H1 (cell line): ENCODE results near the gene B4GALNT3. TPM values are rescaled to one million over a fixed set of nuclear protein-coding genes. Genes with fewer than 3 reads are reported as not detected.

Experiments
- CTCF ChIA-PET: fragments of 300-600 bp; sonication (Branson Sonifier 250); formaldehyde crosslinking; loops from one replicate; lab custom pipeline; 2021; ENCODE audit not compliant: partially characterized antibody; lab: Charles Lee
- POLR2A ChIA-PET: fragments of 300-600 bp; sonication (Branson Sonifier 250); formaldehyde crosslinking; loops from one replicate; lab custom pipeline; 2021; ENCODE audit warnings: inconsistent platforms; ENCODE audit not compliant: partially characterized antibody; lab: Charles Lee
- DNase-seq, 2 experiments: peaks; one replicate each; pipeline versions ENCODE4 v3.0.0 to v3.0.0-alpha.2; 2010 to 2022; ENCODE audit warnings: low spot score in 2 of 2, low read depth in 1 of 2, mixed read lengths in 1 of 2
- FAIRE-seq: peaks from 2 replicates; lab custom pipeline; 2011; peaks lifted over from hg19 to GRCh38; lab: Jason Lieb, UNC
- H2AFZ ChIP-seq: 2 replicates; pipeline ENCODE4 v1.8.1; 2012; ENCODE audit warnings: low read length, inconsistent platforms
- H2AK5ac ChIP-seq: 2 replicates; pipeline ENCODE4 v1.6.1; 2013; ENCODE audit warnings: low read depth, low read length
- H2BK120ac ChIP-seq: replicated peaks from 2 replicates; pipeline ENCODE3; 2013; ENCODE audit warnings: low read depth, low read length, inconsistent platforms
- H2BK12ac ChIP-seq: 2 replicates; pipeline ENCODE4 v1.6.1; 2013; ENCODE audit warnings: low read depth, low read length
- H2BK15ac ChIP-seq: 2 replicates; pipeline ENCODE4 v1.6.1; 2013; ENCODE audit warnings: low read length
- H2BK20ac ChIP-seq: 2 replicates; pipeline ENCODE4 v1.6.1; 2013; ENCODE audit warnings: low read length
- H2BK5ac ChIP-seq: 2 replicates; pipeline ENCODE4 v1.6.1; 2013; ENCODE audit warnings: low read depth, low read length
- H3K14ac ChIP-seq: 2 replicates; pipeline ENCODE4 v1.6.1; 2013; ENCODE audit warnings: inconsistent platforms; ENCODE audit not compliant: insufficient read length
- H3K18ac ChIP-seq: 2 replicates; pipeline ENCODE4 v1.6.1; 2013; ENCODE audit warnings: low read length; ENCODE audit errors: extremely low read depth
- H3K23ac ChIP-seq: 2 replicates; pipeline ENCODE4 v1.6.1; 2013; ENCODE audit warnings: inconsistent platforms; ENCODE audit not compliant: insufficient read length
- H3K23me2 ChIP-seq: 2 replicates; pipeline ENCODE4 v1.6.1; 2013; ENCODE audit warnings: low read depth, low read length
- H3K27ac ChIP-seq: 2 replicates; pipeline ENCODE4 v1.6.1; 2011; ENCODE audit warnings: low read depth, low read length, inconsistent platforms
- H3K27me3 ChIP-seq, 4 experiments: replicated peaks in 1 of 4; 1 replicate in 1 of 4; 2 replicates in 3 of 4; pipeline versions ENCODE4 v1.6.1 to v1.8.1; 2011 to 2013; ENCODE audit warnings: low read length in 3 of 4, mild to moderate bottlenecking in 3 of 4, inconsistent platforms in 2 of 4, mixed read lengths in 2 of 4, moderate library complexity in 1 of 4; ENCODE audit not compliant: control insufficient read depth in 3 of 4, insufficient read depth in 3 of 4; ENCODE audit errors: extremely low read depth in 1 of 4
- H3K36me3 ChIP-seq, 4 experiments: 2 replicates each; pipeline versions ENCODE4 v1.6.1 to v1.8.1; 2011 to 2013; ENCODE audit warnings: mild to moderate bottlenecking in 4 of 4, low read length in 3 of 4, moderate library complexity in 2 of 4, control low read depth in 1 of 4, inconsistent platforms in 1 of 4; ENCODE audit not compliant: insufficient read depth in 4 of 4, control insufficient read depth in 2 of 4
- H3K4ac ChIP-seq: replicated peaks from 2 replicates; pipeline ENCODE3; 2013; ENCODE audit warnings: low read length, low read depth, mixed read lengths, inconsistent platforms; ENCODE audit not compliant: insufficient read length
- H3K4me1 ChIP-seq, 4 experiments: replicated peaks in 1 of 4; 1 replicate in 1 of 4; 2 replicates in 3 of 4; pipeline versions ENCODE4 v1.6.1 to v1.8.1; 2011 to 2013; ENCODE audit warnings: low read length in 3 of 4, inconsistent platforms in 2 of 4, mixed read lengths in 1 of 4; ENCODE audit not compliant: insufficient read depth in 4 of 4, control insufficient read depth in 3 of 4
- H3K4me2 ChIP-seq, 2 experiments: 2 replicates each; pipeline versions ENCODE4 v1.6.1 to v1.8.1; 2011 to 2013; ENCODE audit warnings: low read depth in 2 of 2, low read length in 2 of 2, control low read depth in 1 of 2, inconsistent platforms in 1 of 2, mild to moderate bottlenecking in 1 of 2; ENCODE audit not compliant: insufficient read depth in 1 of 2
- H3K4me3 ChIP-seq, 4 experiments: fragments of 200-600, 300-600 bp in 1 of 4; sonication (generic), shearing (Covaris generic), sonication (Bioruptor Twin) in 1 of 4; 2 replicates each; pipeline versions ENCODE4 v1.5.1 to v1.8.1; 2011 to 2016; ENCODE audit warnings: low read length in 4 of 4, low read depth in 3 of 4, control low read depth in 2 of 4, inconsistent platforms in 2 of 4, mild to moderate bottlenecking in 2 of 4, mixed read lengths in 1 of 4, moderate library complexity in 1 of 4; ENCODE audit not compliant: insufficient read depth in 2 of 4; ENCODE audit errors: extremely low read depth in 1 of 4
- H3K56ac ChIP-seq: replicated peaks from 2 replicates; pipeline ENCODE3; 2013; ENCODE audit warnings: low read depth, mild to moderate bottlenecking, mixed read lengths, low read length, inconsistent platforms; ENCODE audit not compliant: insufficient read length
- H3K79me1 ChIP-seq: 2 replicates; pipeline ENCODE4 v1.6.1; 2013; ENCODE audit warnings: low read depth, low read length, control low read depth
- H3K79me2 ChIP-seq, 2 experiments: 2 replicates each; pipeline versions ENCODE4 v1.6.1 to v1.8.1; 2012 to 2013; ENCODE audit warnings: low read length in 2 of 2, mild to moderate bottlenecking in 2 of 2, inconsistent platforms in 1 of 2; ENCODE audit not compliant: insufficient read depth in 2 of 2, control insufficient read depth in 1 of 2
- H3K9ac ChIP-seq, 4 experiments: replicated peaks in 1 of 4; 1 replicate in 1 of 4; 2 replicates in 3 of 4; pipeline versions ENCODE4 v1.6.1 to v1.8.1; 2011 to 2013; ENCODE audit warnings: low read depth in 3 of 4, low read length in 3 of 4, control low read depth in 2 of 4, mild to moderate bottlenecking in 2 of 4, moderate library complexity in 2 of 4, inconsistent platforms in 1 of 4; ENCODE audit errors: extremely low read depth in 1 of 4
- H3K9me3 ChIP-seq, 2 experiments: 2 replicates each; pipeline versions ENCODE4 v1.6.1 to v1.8.1; 2012 to 2013; ENCODE audit warnings: mild to moderate bottlenecking in 2 of 2, moderate library complexity in 2 of 2, control low read depth in 1 of 2, inconsistent platforms in 1 of 2, low read depth in 1 of 2, low read length in 1 of 2, mixed read lengths in 1 of 2; ENCODE audit not compliant: insufficient read depth in 2 of 2
- H4K20me1 ChIP-seq, 2 experiments: replicated peaks in 1 of 2; 2 replicates each; pipeline versions ENCODE3 to v1.8.1; 2011 to 2013; ENCODE audit warnings: inconsistent platforms in 2 of 2, low read length in 2 of 2, mild to moderate bottlenecking in 1 of 2; ENCODE audit not compliant: insufficient read depth in 2 of 2, control insufficient read depth in 1 of 2
- H4K5ac ChIP-seq: 2 replicates; pipeline ENCODE4 v1.6.1; 2013; ENCODE audit warnings: low read length, low read depth, mixed read lengths, inconsistent platforms; ENCODE audit not compliant: insufficient read length
- H4K8ac ChIP-seq: 2 replicates; pipeline ENCODE4 v1.8.0; 2013; ENCODE audit warnings: mild to moderate bottlenecking, moderate library complexity, low read length, inconsistent platforms; ENCODE audit not compliant: insufficient read depth; ENCODE audit errors: extremely low read depth
- H4K91ac ChIP-seq: replicated peaks from 2 replicates; pipeline ENCODE3; 2013; ENCODE audit warnings: low read length, mixed read lengths, inconsistent platforms; ENCODE audit not compliant: insufficient read length
- CBX8 ChIP-seq: fragments of 300-800, 300-1000 bp; sonication (generic); IDR thresholded peaks from 2 replicates; pipeline ENCODE4 v1.7.1; 2016; ENCODE audit warnings: low read depth, low read length, borderline replicate concordance
- CEBPB ChIP-seq: IDR thresholded peaks from 2 replicates; pipeline ENCODE4 v1.6.1; 2012; ENCODE audit warnings: low read depth, low read length
- CHD1 ChIP-seq: IDR thresholded peaks from 2 replicates; pipeline ENCODE4 v1.6.1; 2012; ENCODE audit warnings: low read depth, low read length, improper control_type of control experiment
- EGR1 ChIP-seq: IDR thresholded peaks from 2 replicates; pipeline ENCODE4 v1.6.1; 2011; ENCODE audit warnings: low read depth, low read length, borderline replicate concordance
- FOSL1 ChIP-seq: IDR thresholded peaks from 2 replicates; pipeline ENCODE4 v1.6.1; 2011; ENCODE audit warnings: mild to moderate bottlenecking, low read depth, low read length, moderate library complexity; ENCODE audit not compliant: insufficient read depth
- HDAC2 ChIP-seq, 2 experiments: fragments of 300-600 bp in 1 of 2; sonication (generic) in 1 of 2; IDR thresholded peaks; 2 replicates each; pipeline ENCODE4 v1.6.1; 2011 to 2012; ENCODE audit warnings: low read depth in 2 of 2, low read length in 2 of 2, mild to moderate bottlenecking in 2 of 2, moderate library complexity in 2 of 2, borderline replicate concordance in 1 of 2, inconsistent platforms in 1 of 2
- KDM1A ChIP-seq: fragments of 200-600, 300-600 bp; sonication (generic); IDR thresholded peaks from 2 replicates; pipeline ENCODE4 v1.7.1; 2016; ENCODE audit warnings: mild to moderate bottlenecking, low read length, borderline replicate concordance
- POLR2A ChIP-seq, 2 experiments: IDR thresholded peaks; 1 replicate in 1 of 2; 2 replicates in 1 of 2; pipeline ENCODE4 v1.6.1; 2011; ENCODE audit warnings: low read depth in 2 of 2, low read length in 2 of 2, mild to moderate bottlenecking in 2 of 2; ENCODE audit errors: control extremely low read depth in 1 of 2
- POU5F1 ChIP-seq: IDR thresholded peaks from 2 replicates; pipeline ENCODE4 v1.6.1; 2011; ENCODE audit warnings: low read depth, mild to moderate bottlenecking, low read length, moderate library complexity
- RNF2 ChIP-seq: fragments of 200-900, 300-1000 bp; sonication (generic); IDR thresholded peaks from 2 replicates; pipeline ENCODE4 v1.7.1; 2016; ENCODE audit warnings: borderline replicate concordance, low read depth, mild to moderate bottlenecking, antibody characterized with exemption, low read length; ENCODE audit not compliant: poor library complexity, severe bottlenecking; ENCODE audit errors: missing control alignments
- SP1 ChIP-seq: IDR thresholded peaks from 2 replicates; pipeline ENCODE4 v1.6.1; 2011; ENCODE audit warnings: low read depth, low read length
- SP4 ChIP-seq: IDR thresholded peaks from 2 replicates; pipeline ENCODE4 v1.6.1; 2012; ENCODE audit warnings: low read length, inconsistent platforms
- SRF ChIP-seq: IDR thresholded peaks from 2 replicates; pipeline ENCODE4 v1.6.1; 2011; ENCODE audit warnings: mild to moderate bottlenecking, low read depth, low read length, moderate library complexity
- TAF1 ChIP-seq: IDR thresholded peaks from 2 replicates; pipeline ENCODE4 v1.6.1; 2011; ENCODE audit warnings: mild to moderate bottlenecking, low read depth, low read length
- TAF7 ChIP-seq: optimal IDR thresholded peaks from 2 replicates; pipeline ENCODE3; 2011; ENCODE audit warnings: low read depth, mild to moderate bottlenecking, inconsistent platforms, low read length, moderate library complexity, borderline replicate concordance
- WGBS, 2 experiments: shearing (Covaris generic) in 1 of 2; methylation state at CpG; one replicate each; pipeline versions ENCODE4 v1.1.6 to v1.1.7; 2013 to 2015; ENCODE audit warnings: low lambda C conversion rate in 2 of 2, mixed read lengths in 2 of 2, inconsistent platforms in 1 of 2, low coverage in 1 of 2, missing lambda C conversion rate in 1 of 2; ENCODE audit not compliant: insufficient replicate concordance in 2 of 2, insufficient coverage in 1 of 2, insufficient read length in 1 of 2; ENCODE audit errors: extremely low coverage in 1 of 2, missing lambda C conversion rate in 1 of 2; 5-methylcytosine and 5-hydroxymethylcytosine counted together
- polyA plus RNA-seq, 7 experiments: library from polyadenylated mRNA; depleted of rRNA in 3 of 7; stranded (reverse) in 5 of 7; unstranded in 2 of 7; fragments of >200 nt in 5 of 7; fragments of 200-250 nt in 2 of 7; gene quantifications; 1 replicate in 5 of 7; 2 replicates in 1 of 7; 4 replicates in 1 of 7; pipeline versions ENCODE4 v1.2.1 to v1.2.3, GENCODE V29; 2011 to 2013; ENCODE audit warnings: missing spikeins in 2 of 7, mixed read lengths in 2 of 7
- total RNA-seq: library from RNA; stranded (reverse); fragmentation: NEBNext Ultra II Directional; extraction: Animal tissue kit (Norgen Biotek cat#: 25700); gene quantifications from 2 replicates; pipeline ENCODE4 v1.2.1, GENCODE V29; 2021

B4GALNT3 gene
- total and polyA plus RNA-seq, 2 of the 8 experiments (the other 6 are each of a cell fraction or from before 2014, with no cell fraction given), result 12.5 to 20.3 TPM

DNA sequence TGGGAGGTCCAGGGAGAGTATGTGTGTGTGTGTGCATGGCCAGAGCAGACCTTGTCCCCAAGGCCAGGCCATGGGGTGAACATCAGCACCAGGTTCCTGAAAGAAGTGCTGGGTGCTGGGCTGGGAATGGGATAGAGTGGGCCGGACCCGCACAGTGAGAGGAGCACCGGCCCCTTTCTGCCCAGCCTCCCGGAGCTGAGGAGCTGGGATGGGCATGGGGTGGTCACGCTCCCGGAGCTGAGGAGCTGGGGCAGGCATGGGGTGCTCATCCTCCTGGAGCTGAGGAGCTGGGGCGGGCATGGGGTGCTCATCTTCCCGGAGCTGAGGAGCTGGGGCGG lies 83.3 kb downstream of the B4GALNT3 start:
- no peaks in the 10 kb centered on the region; the same call in 1 of the 2 replicates for H3K23me2 ChIP-seq
- H3K4ac ChIP-seq, result no peak overlapping the region
- FAIRE-seq (no peak), DNase-seq (no peak)
- H2BK20ac ChIP-seq, result no peak overlapping the region
- no peak overlapping the region for H4K91ac ChIP-seq
- H3K18ac ChIP-seq, result no peak overlapping the region
- peaks cover 0 to 20% (median 9%) of the 10 kb centered on the region in 4 experiments; a peak in 5 of 7 replicates for H3K4me1 ChIP-seq
- no peak for TF ChIP-seq CEBPB
- TF ChIP-seq HDAC2 (IDR thresholded peaks at IDR 0.05; ENCODE audit: borderline replicate concordance in 1 of 2, low read depth in 2 of 2, low read length in 2 of 2), result no peak
- no peak for TF ChIP-seq POU5F1
- no peak for TF ChIP-seq SP1
- no peak for TF ChIP-seq CHD1
- no peak for TF ChIP-seq SP4
- TF ChIP-seq FOSL1, result no peak
- TF ChIP-seq KDM1A, result no peak
- TF ChIP-seq CBX8, result no peak
- TF ChIP-seq POLR2A (IDR thresholded peaks at IDR 0.05; ENCODE audit: control extremely low read depth in 1 of 2, low read depth in 2 of 2, low read length in 2 of 2), result no peak
- no peak for TF ChIP-seq EGR1
- TF ChIP-seq TAF7, result no peak
- no peak for TF ChIP-seq TAF1
- no peak for TF ChIP-seq SRF
- no peak for TF ChIP-seq RNF2
- no peak overlapping the region for H2BK15ac ChIP-seq
- 96% methylated on average over 7 of the region's 9 CpGs; no CpG with 5 or more reads in 1 of the 2 experiments for WGBS, 2 experiments
- no peak overlapping the region for H2BK5ac ChIP-seq
- no peaks in the 10 kb centered on the region for H3K79me2 ChIP-seq
- no peak overlapping the region for H3K14ac ChIP-seq
- H3K4me2 ChIP-seq, result no peak overlapping the region
- CTCF ChIA-PET, result interaction anchor here (0.7 to 10.4 kb wide), 7 partner anchors 9 to 101 kb away, joined by 3 to 163 read pairs (median 5); partner anchors contain the start of gene B4GALNT3
- no peak overlapping the region for H2AK5ac ChIP-seq
- no peak overlapping the region for H2BK120ac ChIP-seq
- no peaks in the 10 kb centered on the region for H3K79me1 ChIP-seq
- no peak overlapping the region for H3K9ac ChIP-seq
- H4K5ac ChIP-seq, result no peak overlapping the region
- POLR2A ChIA-PET, result no interaction called here
- H3K4me3 ChIP-seq, result no peak overlapping the region
- H2AFZ ChIP-seq, result no peak overlapping the region
- H3K23ac ChIP-seq, result no peak overlapping the region
- no peak overlapping the region for H4K8ac ChIP-seq
- H3K36me3 ChIP-seq, result peaks cover 0 to 3% (median 0%) of the 10 kb centered on the region in 4 experiments; a peak in 2 of 8 replicates
- H4K20me1 ChIP-seq, result peaks cover 0 to 2% of the 10 kb centered on the region in 2 experiments
- no peaks in the 10 kb centered on the region for H3K27me3 ChIP-seq
- no peak overlapping the region for H2BK12ac ChIP-seq
- H3K9me3 ChIP-seq, result peaks cover 0 to 4% of the 10 kb centered on the region in 2 experiments; a peak in 1 of 4 replicates
- H3K27ac ChIP-seq, result no peak overlapping the region
- H3K56ac ChIP-seq, result no peak overlapping the region
